GM23338 (cell line): ENCODE measurements around the gene EGFL7. TPM values are rescaled to one million over a fixed set of nuclear protein-coding genes. Genes with fewer than 3 reads are reported as not detected.

Source experiments
- ATAC-seq: fragments of 200-7000 bp; cut with Tn5 transposase; 3 replicates; pipeline ENCODE4 v1.9.1; 2020
- DNase-seq: peaks from one replicate; pipeline ENCODE4 v3.0.0-alpha.2; 2015; ENCODE audit warnings: low spot score
- H2AFZ ChIP-seq: fragments of 200-600 bp; sonication (generic); 2 replicates; pipeline ENCODE4 v1.8.0; 2016; ENCODE audit warnings: antibody characterized with exemption, mild to moderate bottlenecking, moderate library complexity
- H3F3A ChIP-seq: fragments of 200-600 bp; sonication (generic); replicated peaks from 2 replicates; pipeline ENCODE4 v1.8.0; 2017; ENCODE audit warnings: antibody characterized with exemption, mixed run types, low read depth
- H3K27ac ChIP-seq: fragments of 200-600 bp; sonication (generic); 2 replicates; pipeline ENCODE4 v1.6.1; 2016; ENCODE audit warnings: low read depth
- H3K27me3 ChIP-seq: fragments of 200-600 bp; sonication (generic); 2 replicates; pipeline ENCODE4 v1.8.0; 2016; ENCODE audit warnings: mild to moderate bottlenecking, mixed run types, moderate library complexity; ENCODE audit not compliant: insufficient read depth
- H3K36me3 ChIP-seq: fragments of 200-600 bp; sonication (generic); 2 replicates; pipeline ENCODE4 v1.8.0; 2016; ENCODE audit warnings: mild to moderate bottlenecking; ENCODE audit not compliant: insufficient read depth
- H3K4me1 ChIP-seq: fragments of 200-600 bp; sonication (generic); 2 replicates; pipeline ENCODE4 v1.8.0; 2016; ENCODE audit warnings: mild to moderate bottlenecking, moderate library complexity; ENCODE audit not compliant: insufficient read depth
- H3K4me2 ChIP-seq: fragments of 200-600 bp; sonication (generic); 2 replicates; pipeline ENCODE4 v1.7.1; 2017; ENCODE audit warnings: mixed run types
- H3K4me3 ChIP-seq: fragments of 200-600 bp; sonication (generic); 2 replicates; pipeline ENCODE4 v1.6.1; 2016; ENCODE audit warnings: mixed run types
- H3K79me2 ChIP-seq: fragments of 200-600 bp; sonication (generic); replicated peaks from 2 replicates; pipeline ENCODE4 v1.8.0; 2017; ENCODE audit warnings: mild to moderate bottlenecking; ENCODE audit not compliant: insufficient read depth
- H3K9me2 ChIP-seq: fragments of 200-600 bp; sonication (generic); 2 replicates; pipeline ENCODE4 v1.8.0; 2017; ENCODE audit not compliant: insufficient read depth
- H4K20me1 ChIP-seq: fragments of 200-600 bp; sonication (generic); replicated peaks from 2 replicates; pipeline ENCODE4 v1.8.0; 2017; ENCODE audit warnings: mild to moderate bottlenecking; ENCODE audit not compliant: insufficient read depth
- H3K27ac Mint-ChIP-seq: 2 replicates; pipeline ENCODE4 v1.8.0; 2020; ENCODE audit warnings: inconsistent platforms, mild to moderate bottlenecking, moderate library complexity, mixed read lengths
- H3K27me3 Mint-ChIP-seq: 3 replicates; pipeline ENCODE4 v1.8.0; 2022; ENCODE audit warnings: low read depth, mild to moderate bottlenecking, moderate library complexity, mixed read lengths, inconsistent platforms; ENCODE audit not compliant: insufficient read depth, poor library complexity
- H3K36me3 Mint-ChIP-seq: 3 replicates; pipeline ENCODE4 v1.8.0; 2021; ENCODE audit warnings: low read depth, mild to moderate bottlenecking, inconsistent platforms, moderate library complexity, mixed read lengths
- H3K4me1 Mint-ChIP-seq: 3 replicates; pipeline ENCODE4 v1.8.0; 2020; ENCODE audit warnings: mild to moderate bottlenecking, inconsistent platforms, mixed read lengths
- H3K4me3 Mint-ChIP-seq: 3 replicates; pipeline ENCODE4 v1.8.0; 2021; ENCODE audit warnings: moderate library complexity, mild to moderate bottlenecking, inconsistent platforms, mixed read lengths
- H3K9me3 Mint-ChIP-seq: 3 replicates; pipeline ENCODE4 v1.8.0; 2020; ENCODE audit warnings: moderate library complexity, mild to moderate bottlenecking, inconsistent platforms, mixed read lengths
- CREB1 ChIP-seq: fragments of 250-450 bp; sonication (Bioruptor Pico); IDR thresholded peaks from 2 replicates; pipeline ENCODE4 v1.5.0; 2020; ENCODE audit warnings: low read depth, mild to moderate bottlenecking, moderate library complexity
- CTCF ChIP-seq, 2 experiments: fragments of 200-600 bp in 1 of 2; sonication (generic) in 1 of 2; conservative IDR thresholded peaks; 2 replicates each; pipeline versions ENCODE4 v1.5.1 to v1.6.1; 2016 to 2017; ENCODE audit warnings: antibody characterized with exemption in 2 of 2, low read depth in 2 of 2, mild to moderate bottlenecking in 2 of 2, moderate library complexity in 1 of 2
- EZH2 ChIP-seq: fragments of 200-600 bp; sonication (generic); IDR thresholded peaks from one replicate; pipeline ENCODE4 v1.8.0; 2017; ENCODE audit warnings: antibody characterized with exemption, mild to moderate bottlenecking, low read depth; ENCODE audit not compliant: unreplicated experiment
- EZH2phosphoT487 ChIP-seq: fragments of 200-600 bp; sonication (generic); IDR thresholded peaks from one replicate; pipeline ENCODE4 v1.8.1; 2018; ENCODE audit warnings: antibody characterized with exemption; ENCODE audit not compliant: unreplicated experiment
- JUNB ChIP-seq: IDR thresholded peaks from one replicate; pipeline ENCODE4 v1.6.1; 2016; ENCODE audit warnings: antibody characterized with exemption; ENCODE audit not compliant: unreplicated experiment
- NANOG ChIP-seq: IDR thresholded peaks from 2 replicates; pipeline ENCODE4 v1.6.1; 2016; ENCODE audit warnings: antibody characterized with exemption, borderline replicate concordance
- REST ChIP-seq: IDR thresholded peaks from one replicate; pipeline ENCODE4 v1.6.1; 2018; ENCODE audit warnings: antibody characterized with exemption; ENCODE audit not compliant: unreplicated experiment
- ZNF114 ChIP-seq: fragments of 250-450 bp; sonication (Bioruptor Pico); IDR thresholded peaks from 2 replicates; pipeline ENCODE4 v1.5.0; 2020; ENCODE audit warnings: mild to moderate bottlenecking, moderate library complexity
- ZNF331 ChIP-seq: fragments of 250-450 bp; sonication (Bioruptor Pico); IDR thresholded peaks from 2 replicates; pipeline ENCODE4 v1.5.0; 2020; ENCODE audit warnings: low read depth, mild to moderate bottlenecking, moderate library complexity
- polyA plus RNA-seq: library from polyadenylated mRNA; unstranded; fragments of >200 nt; fragmentation: Nextera tagmentation; extraction: Ambion mirVana; gene quantifications from 2 replicates; pipeline ENCODE4 v1.2.1, GENCODE V29; 2016
- total RNA-seq: library from RNA; depleted of rRNA; stranded (reverse); fragments of >200 nt; shearing (Covaris generic); gene quantifications from 2 replicates; pipeline ENCODE4 v1.2.3, GENCODE V29; 2014

The EGFL7 gene
- total and polyA plus RNA-seq, 2 experiments from 2014 or later: 44.4 to 60.8 TPM

GRCh38 chr9:136682710-136683109, 20.0 kb downstream of the EGFL7 start (continued):
- TF ChIP-seq EZH2 (no peak), REST (no peak), JUNB (no peak), NANOG (no peak), CTCF (conservative IDR thresholded peaks at IDR 0.05; ENCODE audit: low read depth in 2 of 2) (no peak), ZNF114 (CRISPR knock-in tag) (no peak)

- H3F3A ChIP-seq: no peaks in the 10 kb centered on the region
- no peak overlapping the region for H2AFZ ChIP-seq
- H3K27ac Mint-ChIP-seq: no peak overlapping the region
- H3K4me3 Mint-ChIP-seq: no peak overlapping the region
- ATAC-seq (no peak), DNase-seq (no peak)
- H3K27me3 ChIP-seq: no peaks in the 10 kb centered on the region
- no peak overlapping the region for H3K4me3 ChIP-seq
- H3K79me2 ChIP-seq: peaks cover 10% of the 10 kb centered on the region; the same call in 1 of the 2 replicates
- H4K20me1 ChIP-seq: no peaks in the 10 kb centered on the region
- no peaks in the 10 kb centered on the region; the same call in 1 of the 2 replicates for H3K4me1 ChIP-seq
- no peaks in the 10 kb centered on the region for H3K9me3 Mint-ChIP-seq
- no peaks in the 10 kb centered on the region for H3K36me3 ChIP-seq
- peaks cover 12% of the 10 kb centered on the region for H3K27me3 Mint-ChIP-seq
- peaks cover 9% of the 10 kb centered on the region; the same call in 1 of the 3 replicates for H3K4me1 Mint-ChIP-seq
- no peak overlapping the region for H3K27ac ChIP-seq
- H3K9me2 ChIP-seq: no peaks in the 10 kb centered on the region
- H3K36me3 Mint-ChIP-seq: no peaks in the 10 kb centered on the region
- no peak overlapping the region for H3K4me2 ChIP-seq
- TF ChIP-seq NANOG (no peak), EZH2phosphoT487 (no peak), EZH2 (no peak), CTCF (conservative IDR thresholded peaks at IDR 0.05; ENCODE audit: low read depth in 2 of 2) (no peak), ZNF331 (CRISPR knock-in tag) (no peak), CREB1 (CRISPR knock-in tag) (no peak), REST (no peak), ZNF114 (CRISPR knock-in tag) (no peak), JUNB (no peak)
Observed at GRCh38 chr9:136683173-136683745, 20.5 kb downstream of the EGFL7 start.
